HG02970 (cell line): ENCODE data around the gene CCDC40.

Source experiments
- ATAC-seq: cut with Tn5 transposase; IDR thresholded peaks from one replicate; pipeline ENCODE4 v1.9.1; 2021; ENCODE audit warnings: mild to moderate bottlenecking, moderate library complexity, moderate number of reproducible peaks; ENCODE audit not compliant: unreplicated experiment, low FRiP score

The CCDC40 gene

DNA sequence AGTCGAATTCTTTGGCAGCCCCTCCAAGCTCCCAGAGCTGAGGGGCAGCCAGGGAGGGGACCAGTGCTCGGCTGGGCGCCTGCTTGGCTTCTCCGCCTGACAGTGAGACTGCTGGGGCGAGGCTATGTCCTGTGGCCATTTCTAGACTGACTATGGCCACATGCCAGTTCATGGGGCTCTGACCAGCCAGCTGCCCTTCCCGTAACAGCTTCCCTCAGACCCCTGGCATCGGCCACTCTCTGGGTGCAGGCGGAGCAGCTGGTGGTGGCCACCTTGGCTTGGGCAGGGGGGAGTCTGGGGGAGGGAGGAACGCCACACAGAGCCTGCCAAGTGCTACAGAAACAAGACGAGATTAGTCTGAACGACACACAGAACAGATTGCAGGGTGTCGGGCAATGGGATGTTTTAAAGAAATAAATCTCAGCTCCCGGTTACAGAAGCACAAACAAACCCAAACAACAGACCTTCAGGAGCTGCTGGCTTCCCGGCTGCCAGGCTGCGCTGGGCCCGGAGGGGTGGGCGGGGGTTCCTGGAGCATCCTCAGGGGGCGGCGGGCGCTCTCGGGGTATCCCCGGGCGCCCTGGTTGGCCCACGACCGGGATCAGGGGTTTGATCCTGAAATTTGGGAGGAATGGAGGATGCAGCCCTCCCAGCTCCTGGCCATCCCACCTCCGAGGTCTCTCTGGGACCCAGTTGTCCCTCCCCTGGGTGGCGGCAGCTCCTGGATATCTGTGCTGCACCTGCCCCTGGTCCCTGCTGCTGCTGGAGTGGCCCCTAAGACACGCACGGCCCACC is 35.3 kb upstream of the CCDC40 start:
- ATAC-seq: no peak

GRCh38 chr17:80002070-80002641 is 34.3 kb upstream of the CCDC40 start:
- ATAC-seq: no peak

GRCh38 chr17:80002690-80003490 is 33.6 kb upstream of the CCDC40 start:
- ATAC-seq: no peak

- no peak for ATAC-seq
These were observed 32.5 kb upstream of the CCDC40 start for GRCh38 chr17:80003969-80004368.

GRCh38 chr17:80005360-80006338 is 30.8 kb upstream of the CCDC40 start:
- ATAC-seq: no peak

- ATAC-seq: no peak
These were observed 30.1 kb upstream of the CCDC40 start for GRCh38 chr17:80006339-80006720.

GRCh38 chr17:80006811-80007752 is 29.4 kb upstream of the CCDC40 start:
- no peak for ATAC-seq

GRCh38 chr17:80007939-80008338 is 28.5 kb upstream of the CCDC40 start:
- ATAC-seq: no peak

GRCh38 chr17:80008383-80008840 is 28.0 kb upstream of the CCDC40 start:
- no peak for ATAC-seq

DNA sequence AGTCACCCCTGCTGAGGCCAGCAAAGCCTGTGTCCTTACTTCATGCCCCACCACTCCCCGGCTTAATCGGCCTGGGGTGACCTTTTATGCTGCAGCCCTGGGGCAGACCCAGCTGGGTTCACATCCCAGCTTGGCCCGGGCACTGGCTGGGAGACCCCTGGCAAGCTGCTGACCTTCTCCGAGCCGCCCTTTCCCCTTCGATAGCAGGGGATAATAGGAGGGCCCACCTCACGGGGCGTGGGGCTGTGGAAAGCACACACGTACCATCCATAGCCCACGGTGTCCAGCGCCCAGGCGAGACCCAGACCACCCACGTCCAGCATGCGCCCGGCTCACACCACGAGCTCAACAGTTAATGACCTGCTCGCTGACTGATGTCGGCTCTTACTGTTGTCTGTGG is 27.6 kb upstream of the CCDC40 start:
- ATAC-seq: no peak

DNA sequence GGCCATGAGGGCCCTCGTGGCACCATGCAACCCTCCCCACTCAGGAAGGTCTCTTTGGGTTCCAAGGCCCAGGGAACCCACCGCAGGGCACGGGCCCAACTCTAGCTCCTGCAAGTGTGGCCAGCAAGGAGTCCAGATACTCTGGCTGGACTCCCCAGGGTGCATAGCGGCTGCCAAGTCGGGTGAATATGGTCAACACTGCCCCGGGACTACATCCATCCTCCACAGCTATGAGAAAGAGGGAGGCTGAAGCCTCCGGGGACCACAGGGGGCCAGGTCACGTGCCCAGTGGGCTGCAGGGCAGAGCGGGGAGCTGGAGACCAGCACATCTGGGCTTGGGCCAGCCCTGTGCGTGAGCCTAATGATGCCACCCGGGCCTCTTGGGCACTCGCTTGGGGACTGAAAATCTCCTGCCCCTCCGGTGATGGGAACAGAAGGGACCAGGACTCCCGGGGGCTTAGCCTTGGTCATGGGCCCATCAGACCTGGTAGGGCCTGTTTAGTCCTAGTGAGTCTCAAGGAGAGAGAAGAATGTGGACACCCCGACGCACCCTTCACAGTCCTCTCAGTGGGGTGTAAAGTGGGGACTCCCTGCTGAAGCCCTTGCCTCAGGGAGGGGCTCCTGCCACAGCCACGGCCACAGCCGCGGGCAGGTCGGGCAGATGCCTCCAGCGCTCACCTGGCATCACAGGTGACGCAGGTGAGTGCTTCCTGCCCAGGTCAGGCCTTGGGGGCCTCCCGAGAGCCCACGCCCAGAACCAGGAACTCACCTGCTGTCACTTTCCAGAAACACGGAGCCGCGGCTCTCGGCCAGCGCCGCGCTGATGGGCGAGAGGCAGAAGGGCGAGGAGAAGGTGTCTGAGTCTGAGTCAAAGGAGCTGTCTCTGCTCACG is 26.8 kb upstream of the CCDC40 start:
- ATAC-seq: no peak

- no peak for ATAC-seq
These were observed 26.1 kb upstream of the CCDC40 start for GRCh38 chr17:80010283-80010858.

DNA sequence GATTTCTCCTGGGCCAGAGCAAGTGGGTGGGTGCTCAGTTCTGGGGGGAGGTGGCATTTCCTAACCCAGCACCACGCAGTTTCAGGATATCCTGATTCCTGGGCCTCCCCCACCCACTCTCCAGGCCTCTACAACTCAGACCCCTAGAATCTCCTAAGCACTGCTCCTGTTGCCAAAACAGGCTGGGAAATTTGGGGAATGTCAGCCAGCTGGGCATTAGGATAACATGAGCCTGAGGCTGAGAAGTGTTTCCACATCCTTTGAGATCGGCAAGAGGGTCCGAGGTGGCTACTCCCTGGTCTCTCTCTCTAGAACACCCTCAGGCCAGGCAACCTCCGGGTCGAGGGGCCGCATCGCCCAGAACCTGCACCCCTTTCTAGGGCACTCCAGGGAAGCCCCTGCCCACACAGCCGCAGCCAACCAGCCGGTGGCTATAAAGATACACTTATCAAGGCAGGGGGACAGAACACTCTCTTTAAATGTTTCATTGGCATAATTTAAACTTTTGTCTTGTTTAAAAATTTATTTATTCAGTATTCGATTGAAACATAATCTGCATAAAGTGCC is 24.4 kb upstream of the CCDC40 start:
- ATAC-seq: no peak

DNA sequence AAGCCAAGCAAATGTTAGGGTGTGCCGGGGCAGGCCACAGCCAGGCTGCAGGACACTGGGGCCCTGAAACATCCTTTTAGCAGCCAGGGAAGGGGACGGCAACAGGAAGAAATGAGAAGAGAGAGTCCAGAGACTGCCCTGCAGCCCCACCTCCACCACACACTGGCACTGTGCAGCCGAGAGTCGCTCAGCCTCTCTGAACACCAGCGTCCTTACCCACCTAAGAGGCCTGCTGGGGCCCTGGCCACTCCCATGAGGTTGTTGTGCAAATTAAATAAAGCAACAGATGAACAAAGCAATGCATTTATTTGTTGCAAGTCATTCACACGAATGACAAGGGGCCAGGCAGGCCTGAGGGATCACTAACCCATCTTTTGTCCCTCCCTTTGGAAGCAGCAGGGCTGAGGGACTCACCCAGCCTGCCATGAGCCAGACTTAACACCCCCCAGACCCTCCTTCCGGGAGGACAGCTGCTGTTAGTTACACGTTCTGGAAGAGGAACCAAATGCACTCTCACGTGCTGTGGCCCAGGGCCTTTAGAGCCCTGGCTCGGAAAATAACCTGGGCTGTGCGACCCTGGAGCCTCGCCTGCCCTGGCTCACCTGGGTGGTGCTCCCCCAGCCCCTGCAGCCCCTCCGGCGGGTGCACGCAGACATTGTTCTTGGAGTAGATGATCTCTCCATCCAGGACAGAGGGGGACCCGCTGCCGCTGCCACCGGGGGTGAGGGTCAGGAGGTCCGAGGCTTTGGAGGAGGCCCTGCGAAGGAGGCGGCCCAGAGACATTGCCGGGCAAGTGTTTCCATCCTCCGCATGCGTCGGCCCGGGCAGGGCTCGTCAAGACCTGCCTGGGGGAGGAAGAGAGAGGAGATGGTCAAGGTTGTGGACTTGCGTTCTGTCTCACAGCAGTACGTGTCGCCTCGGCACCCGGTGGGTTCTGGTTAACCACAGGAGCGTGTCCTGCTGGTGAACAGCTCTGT is 23.4 kb upstream of the CCDC40 start:
- ATAC-seq: no peak

- ATAC-seq: no peak
These were observed 19.0 kb upstream of the CCDC40 start for GRCh38 chr17:80017226-80018010.
